Hematopoietic multipotent progenitor cell treated with erythropoietin and hydrocortisone succinate and interleukin-3 and kit ligand, for 15 days (in vitro differentiated cells): ENCODE measurements around the gene CRTC1.
"Not testable (repeated sequence)": the region's sequence is repeated elsewhere in the genome, so short reads cannot be mapped to it uniquely, and the experiment has no call there.

Source experiments
- DNase-seq: peaks from one replicate; pipeline ENCODE4 v3.0.0-alpha.2; 2015; ENCODE audit warnings: low spot score

Gene CRTC1

GRCh38 chr19:18730885-18731513, 47.5 kb downstream of the CRTC1 start:
- DNase-seq: no peak

GRCh38 chr19:18731562-18732008, 48.1 kb downstream of the CRTC1 start:
- no peak for DNase-seq

GRCh38 chr19:18733196-18733647, 49.7 kb downstream of the CRTC1 start:
- DNase-seq: no peak

- DNase-seq: not testable (repeated sequence)
These were observed 50.4 kb downstream of the CRTC1 start for GRCh38 chr19:18733762-18734332.

GRCh38 chr19:18735324-18735723, 51.8 kb downstream of the CRTC1 start:
- no peak for DNase-seq

- no peak for DNase-seq
These were observed 52.3 kb downstream of the CRTC1 start for GRCh38 chr19:18735752-18736151.

GRCh38 chr19:18736415-18737336, 53.2 kb downstream of the CRTC1 start:
- no peak for DNase-seq

- no peak for DNase-seq
These were observed 54.0 kb downstream of the CRTC1 start for GRCh38 chr19:18737337-18737953.

- DNase-seq: no peak
These were observed 54.5 kb downstream of the CRTC1 start for GRCh38 chr19:18737954-18738351.

GRCh38 chr19:18738961-18739690, 55.6 kb downstream of the CRTC1 start:
- no peak for DNase-seq

- no peak for DNase-seq
These were observed 57.9 kb downstream of the CRTC1 start for GRCh38 chr19:18741124-18742121.

GRCh38 chr19:18742324-18742723, 58.8 kb downstream of the CRTC1 start:
- DNase-seq: no peak

GRCh38 chr19:18742838-18743783, 59.6 kb downstream of the CRTC1 start:
- DNase-seq: peak; percentile 33

- no peak for DNase-seq
These were observed 60.4 kb downstream of the CRTC1 start for GRCh38 chr19:18743784-18744418.

GRCh38 chr19:18745012-18745735, 61.7 kb downstream of the CRTC1 start:
- DNase-seq: no peak

GRCh38 chr19:18745931-18746330, 62.5 kb downstream of the CRTC1 start:
- no peak for DNase-seq

GRCh38 chr19:18746401-18747325, 63.2 kb downstream of the CRTC1 start:
- no peak for DNase-seq
